Chondrocyte (in vitro differentiated cells): Measurements from ENCODE around the gene RABL6. TPM values are rescaled to one million over a fixed set of nuclear protein-coding genes. Genes with fewer than 3 reads are reported as not detected.

Experiments
- DNase-seq: peaks from one replicate; pipeline ENCODE4 v3.0.0; 2021; ENCODE audit warnings: mixed read lengths, low spot score
- H3K27ac Mint-ChIP-seq: one replicate; pipeline ENCODE4 v1.8.0; 2021; ENCODE audit warnings: mild to moderate bottlenecking, moderate library complexity, mixed read lengths; ENCODE audit not compliant: unreplicated experiment
- H3K27me3 Mint-ChIP-seq: 2 replicates; pipeline ENCODE4 v1.8.0; 2021; ENCODE audit warnings: low read depth, mixed read lengths
- H3K36me3 Mint-ChIP-seq: 2 replicates; pipeline ENCODE4 v1.8.0; 2021; ENCODE audit warnings: low read depth, mixed read lengths
- H3K4me1 Mint-ChIP-seq: 2 replicates; pipeline ENCODE4 v1.8.0; 2021; ENCODE audit warnings: low read depth, mild to moderate bottlenecking, mixed read lengths
- H3K4me3 Mint-ChIP-seq: one replicate; pipeline ENCODE4 v1.8.0; 2021; ENCODE audit warnings: mild to moderate bottlenecking, moderate library complexity, mixed read lengths; ENCODE audit not compliant: unreplicated experiment
- H3K9me3 Mint-ChIP-seq: 2 replicates; pipeline ENCODE4 v1.8.0; 2021; ENCODE audit warnings: low read depth, mixed read lengths
- total RNA-seq: library from RNA; stranded (reverse); gene quantifications from 3 replicates; pipeline ENCODE4 v1.2.1, GENCODE V29; 2021
- TF ChIP-seq, protein P1 (sequence below): fragments of 200-600 bp; sonication (generic); IDR thresholded peaks from 2 replicates; pipeline ENCODE4 v1.5.0; 2021; ENCODE audit warnings: antibody characterized with exemption, mild to moderate bottlenecking, moderate library complexity

The RABL6 gene
- total RNA-seq, 1 donor from 2014 or later: 61.5 TPM

GRCh38 chr9:136849960-136850865, 42.5 kb downstream of the RABL6 start:
- H3K27ac Mint-ChIP-seq: peak overlapping the region; percentile 88
- DNase-seq: no peak
- H3K36me3 Mint-ChIP-seq: peaks cover 2% of the 10 kb centered on the region
- TF ChIP-seq, protein P1, sequence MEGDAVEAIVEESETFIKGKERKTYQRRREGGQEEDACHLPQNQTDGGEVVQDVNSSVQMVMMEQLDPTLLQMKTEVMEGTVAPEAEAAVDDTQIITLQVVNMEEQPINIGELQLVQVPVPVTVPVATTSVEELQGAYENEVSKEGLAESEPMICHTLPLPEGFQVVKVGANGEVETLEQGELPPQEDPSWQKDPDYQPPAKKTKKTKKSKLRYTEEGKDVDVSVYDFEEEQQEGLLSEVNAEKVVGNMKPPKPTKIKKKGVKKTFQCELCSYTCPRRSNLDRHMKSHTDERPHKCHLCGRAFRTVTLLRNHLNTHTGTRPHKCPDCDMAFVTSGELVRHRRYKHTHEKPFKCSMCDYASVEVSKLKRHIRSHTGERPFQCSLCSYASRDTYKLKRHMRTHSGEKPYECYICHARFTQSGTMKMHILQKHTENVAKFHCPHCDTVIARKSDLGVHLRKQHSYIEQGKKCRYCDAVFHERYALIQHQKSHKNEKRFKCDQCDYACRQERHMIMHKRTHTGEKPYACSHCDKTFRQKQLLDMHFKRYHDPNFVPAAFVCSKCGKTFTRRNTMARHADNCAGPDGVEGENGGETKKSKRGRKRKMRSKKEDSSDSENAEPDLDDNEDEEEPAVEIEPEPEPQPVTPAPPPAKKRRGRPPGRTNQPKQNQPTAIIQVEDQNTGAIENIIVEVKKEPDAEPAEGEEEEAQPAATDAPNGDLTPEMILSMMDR: no peak
- H3K4me3 Mint-ChIP-seq: peak overlapping the region; percentile 96
- H3K4me1 Mint-ChIP-seq: peaks cover 17% of the 10 kb centered on the region
- H3K9me3 Mint-ChIP-seq: no peaks in the 10 kb centered on the region
- H3K27me3 Mint-ChIP-seq: no peaks in the 10 kb centered on the region

DNA sequence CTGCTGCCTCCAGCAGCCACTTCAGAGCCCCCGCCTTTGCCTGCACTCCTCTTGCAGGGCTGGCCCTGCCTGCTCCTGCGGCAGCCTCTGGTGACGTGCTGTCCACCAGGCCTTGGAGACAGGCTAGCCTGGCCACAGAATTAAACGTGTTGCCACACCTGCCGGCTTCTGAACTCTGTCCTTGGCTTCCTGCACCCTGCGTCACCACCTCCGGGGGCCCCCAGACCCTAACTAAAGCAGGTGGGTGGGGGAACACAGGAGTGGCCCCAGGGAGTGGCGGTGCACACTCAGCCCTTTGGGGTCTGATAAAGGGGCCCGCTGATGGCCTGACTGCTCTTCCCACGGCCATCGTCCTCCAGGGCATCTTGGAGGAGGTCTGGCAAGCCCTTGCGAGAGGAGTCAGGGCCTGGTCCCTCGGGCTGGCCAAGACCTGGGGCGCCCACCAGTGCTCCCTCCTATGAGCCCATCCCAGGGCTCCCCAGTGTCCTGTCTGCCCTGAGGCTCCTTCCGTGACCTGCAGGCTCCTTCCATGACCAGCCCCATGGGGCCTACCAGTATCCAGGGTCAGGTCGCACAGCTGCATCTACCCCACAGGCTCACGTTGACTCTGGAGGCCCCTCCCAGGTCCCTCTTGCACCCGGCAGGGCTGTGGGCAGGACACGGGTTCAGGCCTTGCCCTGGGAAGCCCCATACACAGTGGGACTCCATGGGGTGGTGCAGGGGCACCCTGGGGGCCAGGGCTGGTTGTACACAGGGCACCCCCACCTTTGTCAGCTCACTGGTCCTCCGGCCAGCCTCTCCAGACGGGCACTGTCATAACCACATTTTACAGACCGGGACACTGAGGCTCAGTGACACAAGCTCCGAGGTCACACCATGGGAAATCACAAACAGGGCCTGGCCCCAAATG, 43.4 kb downstream of the RABL6 start:
- peaks cover 2% of the 10 kb centered on the region for H3K36me3 Mint-ChIP-seq
- DNase-seq: no peak
- no peaks in the 10 kb centered on the region for H3K9me3 Mint-ChIP-seq
- TF ChIP-seq, protein P1: no peak
- no peaks in the 10 kb centered on the region for H3K27me3 Mint-ChIP-seq
- H3K4me3 Mint-ChIP-seq: peak overlapping the region; percentile 35
- no peak overlapping the region for H3K27ac Mint-ChIP-seq
- peaks cover 17% of the 10 kb centered on the region for H3K4me1 Mint-ChIP-seq

GRCh38 chr9:136851941-136852663, 44.4 kb downstream of the RABL6 start, which contains the start of gene MAMDC4:
MAMDC4 (plus strand) TSS chr9:136852346; CDS start chr9:136852417, 71 bp downstream.
- Mint-ChIP-seq H3K4me3 (peak within 1 kb of the TSS; percentile 25), H3K9me3 (no peaks in the 10 kb centered on the region), H3K4me1 (peaks cover 13% of the 10 kb centered on the region), H3K36me3 (no peaks in the 10 kb centered on the region), H3K27ac (peak within 1 kb of the TSS; percentile 54), H3K27me3 (no peaks in the 10 kb centered on the region)
- no peak for DNase-seq
- TF ChIP-seq, protein P1: no peak

DNA sequence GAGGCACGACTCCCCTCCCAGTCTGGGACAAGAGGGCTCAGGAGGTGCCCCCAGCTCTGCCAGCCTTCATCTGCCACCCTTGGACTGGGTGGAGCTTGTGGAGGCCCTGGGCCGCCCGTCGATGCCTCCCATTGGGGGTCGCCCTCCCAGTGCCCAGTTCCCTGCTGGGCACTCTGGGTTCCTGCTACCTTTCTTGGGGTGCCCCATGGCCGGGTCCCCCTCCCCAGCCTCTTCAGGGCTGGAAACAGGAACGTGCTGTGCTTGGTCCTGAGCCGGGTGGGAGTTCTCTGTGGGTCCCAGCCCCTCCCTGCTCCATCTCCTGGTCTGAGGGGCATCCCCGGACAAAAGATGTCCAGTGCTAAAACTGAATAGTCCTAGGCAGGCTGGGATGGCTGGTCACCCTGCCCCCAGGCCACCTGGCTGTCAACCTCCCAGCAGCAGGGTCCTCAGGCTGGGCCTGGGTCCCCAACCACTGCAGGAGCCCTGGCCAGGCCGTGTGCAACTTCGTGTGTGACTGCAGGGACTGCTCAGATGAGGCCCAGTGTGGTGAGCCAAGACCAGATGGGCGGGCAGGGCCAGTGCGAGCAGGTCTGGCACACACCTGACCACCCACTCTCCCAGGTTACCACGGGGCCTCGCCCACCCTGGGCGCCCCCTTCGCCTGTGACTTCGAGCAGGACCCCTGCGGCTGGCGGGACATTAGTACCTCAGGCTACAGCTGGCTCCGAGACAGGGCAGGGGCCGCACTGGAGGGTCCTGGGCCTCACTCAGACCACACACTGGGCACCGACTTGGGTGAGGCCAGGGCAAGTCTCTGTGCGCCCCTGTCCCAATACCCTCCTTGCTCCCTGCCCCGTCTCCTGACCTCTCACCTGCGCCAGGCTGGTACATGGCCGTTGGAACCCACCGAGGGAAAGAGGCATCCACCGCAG, 45.2 kb downstream of the RABL6 start:
- Mint-ChIP-seq H3K27ac (no peak overlapping the region), H3K36me3 (no peaks in the 10 kb centered on the region), H3K27me3 (no peaks in the 10 kb centered on the region), H3K4me3 (no peak overlapping the region), H3K9me3 (no peaks in the 10 kb centered on the region), H3K4me1 (peaks cover 11% of the 10 kb centered on the region)
- TF ChIP-seq, protein P1: no peak
- DNase-seq: no peak
